ENCODE data around the gene MMP12. TPM values are rescaled to one million over a fixed set of nuclear protein-coding genes. Genes with fewer than 3 reads are reported as not detected.

The MMP12 gene
- total RNA-seq, 1 experiment from 2014 or later: not detected

- TF ChIP-seq SIN3A (IDR thresholded peaks at IDR 0.05; ENCODE audit: borderline replicate concordance, insufficient read depth, low read depth, low read length): no peak
- no peak for TF ChIP-seq TCF7L2 (IDR thresholded peaks at IDR 0.05; ENCODE audit: low read depth, low read length)
- TF ChIP-seq REST (IDR thresholded peaks at IDR 0.05; ENCODE audit: insufficient read depth in 1 of 2, low read depth in 2 of 2, low read length in 1 of 2): no peak
- TF ChIP-seq POLR2AphosphoS5 (IDR thresholded peaks at IDR 0.05; ENCODE audit: low read depth, low read length): no peak
- no peak for TF ChIP-seq CTCF (IDR thresholded peaks at IDR 0.05)
- H3K27me3 ChIP-seq (ENCODE audit: control insufficient read depth, insufficient read depth, low read length): peaks cover 28% of the 10 kb centered on the region
- BruUV-seq (replicated peaks): no TSS peak
- intact Hi-C loops (cut with micrococcal nuclease; ENCODE audit: unreplicated experiment) (no loop called here), in situ Hi-C loops (cut with HindIII; ENCODE audit: low pct_unique_long_range_greater_than_20kb, low sequenced_read_pairs) (no loop called here)
- H3K27ac ChIP-seq (ENCODE audit: low read length): no peak overlapping the region
- H3K4me1 ChIP-seq (ENCODE audit: control insufficient read depth, insufficient read depth, low read length): no peaks in the 10 kb centered on the region
- no peaks in the 10 kb centered on the region for H3K36me3 ChIP-seq (ENCODE audit: control insufficient read depth, insufficient read depth, low read length)
- POLR2A ChIA-PET: no interaction called here
- no peak overlapping the region for H3K4me3 ChIP-seq (ENCODE audit: low read depth in 2 of 2, low read length in 2 of 2)
- CTCF ChIA-PET: no interaction called here
- no peak for DNase-seq (ENCODE audit: low read depth, low spot score)
- H3K9me3 ChIP-seq (ENCODE audit: control insufficient read depth, insufficient read depth, low read depth, low read length): no peaks in the 10 kb centered on the region
- no peak for ATAC-seq
These were observed 37.1 kb downstream of the MMP12 start for GRCh38 chr11:102837646-102838045.

- CTCF ChIA-PET: no interaction called here
- no peak overlapping the region for H3K27ac ChIP-seq (ENCODE audit: low read length)
- no peaks in the 10 kb centered on the region for H3K9me3 ChIP-seq (ENCODE audit: control insufficient read depth, insufficient read depth, low read depth, low read length)
- H3K36me3 ChIP-seq (ENCODE audit: control insufficient read depth, insufficient read depth, low read length): no peaks in the 10 kb centered on the region
- H3K27me3 ChIP-seq (ENCODE audit: control insufficient read depth, insufficient read depth, low read length): peaks cover 30% of the 10 kb centered on the region
- intact Hi-C loops (cut with micrococcal nuclease; ENCODE audit: unreplicated experiment) (no loop called here), in situ Hi-C loops (cut with HindIII; ENCODE audit: low pct_unique_long_range_greater_than_20kb, low sequenced_read_pairs) (no loop called here)
- BruUV-seq (replicated peaks): no TSS peak
- H3K4me3 ChIP-seq (ENCODE audit: low read depth in 2 of 2, low read length in 2 of 2): no peak overlapping the region
- no peak for ATAC-seq
- DNase-seq (ENCODE audit: low read depth, low spot score): no peak
- TF ChIP-seq SIN3A (IDR thresholded peaks at IDR 0.05; ENCODE audit: borderline replicate concordance, insufficient read depth, low read depth, low read length) (no peak), REST (IDR thresholded peaks at IDR 0.05; ENCODE audit: insufficient read depth in 1 of 2, low read depth in 2 of 2, low read length in 1 of 2) (no peak), TCF7L2 (IDR thresholded peaks at IDR 0.05; ENCODE audit: low read depth, low read length) (no peak)
- H3K4me1 ChIP-seq (ENCODE audit: control insufficient read depth, insufficient read depth, low read length): no peaks in the 10 kb centered on the region
- POLR2A ChIA-PET: no interaction called here
These were observed 37.6 kb downstream of the MMP12 start for GRCh38 chr11:102837156-102837555.
